HG02610 (cell line): ENCODE results near the gene TPCN1.
"Not testable (repeated sequence)": the region's sequence is repeated elsewhere in the genome, so short reads cannot be mapped to it uniquely, and the experiment has no call there.

Source experiments
- ATAC-seq: cut with Tn5 transposase; IDR thresholded peaks from one replicate; pipeline ENCODE4 v1.9.1; 2021; ENCODE audit warnings: mild to moderate bottlenecking, moderate library complexity; ENCODE audit not compliant: unreplicated experiment

The TPCN1 gene

DNA sequence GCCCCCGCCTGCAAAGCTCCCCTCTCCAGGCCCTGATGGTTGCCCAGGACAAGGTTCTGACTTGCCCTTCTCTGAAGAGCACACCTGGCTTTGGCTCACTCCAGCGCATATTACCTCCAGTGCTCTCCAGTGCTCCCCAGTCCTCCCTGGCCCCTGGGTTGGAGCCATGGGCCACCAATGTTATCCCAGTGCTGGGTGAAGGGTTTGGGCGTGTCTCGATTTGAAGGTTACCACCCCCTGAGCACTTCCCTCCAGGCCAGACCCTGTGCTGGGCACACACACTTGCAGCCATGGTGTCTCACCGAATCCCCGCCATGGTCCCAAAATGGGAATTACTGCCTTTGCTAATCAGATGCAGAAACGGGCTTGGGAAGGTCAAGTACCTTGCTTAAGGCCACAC, 24.7 kb upstream of the TPCN1 start:
- no peak for ATAC-seq

DNA sequence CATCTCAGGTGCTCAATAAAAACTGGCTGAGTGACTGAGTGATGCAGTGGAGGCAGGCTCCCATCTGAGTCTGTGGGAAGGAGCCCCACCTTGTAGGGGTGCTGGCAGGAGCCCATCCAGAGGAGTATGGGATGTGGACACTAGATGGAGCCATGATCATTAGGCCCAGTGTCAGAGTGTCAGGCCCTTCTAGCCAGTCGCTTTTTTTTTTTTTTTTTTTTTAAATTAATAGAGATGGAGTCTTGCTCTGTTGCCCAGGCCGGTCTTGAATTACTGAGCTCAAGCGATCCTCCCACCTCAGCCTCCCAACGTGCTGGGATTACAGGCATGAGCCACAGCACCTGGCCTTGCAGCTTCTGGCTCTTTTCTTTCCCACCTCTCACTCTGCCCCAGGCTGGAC, 24.3 kb upstream of the TPCN1 start:
- peak; percentile 76 for ATAC-seq

DNA sequence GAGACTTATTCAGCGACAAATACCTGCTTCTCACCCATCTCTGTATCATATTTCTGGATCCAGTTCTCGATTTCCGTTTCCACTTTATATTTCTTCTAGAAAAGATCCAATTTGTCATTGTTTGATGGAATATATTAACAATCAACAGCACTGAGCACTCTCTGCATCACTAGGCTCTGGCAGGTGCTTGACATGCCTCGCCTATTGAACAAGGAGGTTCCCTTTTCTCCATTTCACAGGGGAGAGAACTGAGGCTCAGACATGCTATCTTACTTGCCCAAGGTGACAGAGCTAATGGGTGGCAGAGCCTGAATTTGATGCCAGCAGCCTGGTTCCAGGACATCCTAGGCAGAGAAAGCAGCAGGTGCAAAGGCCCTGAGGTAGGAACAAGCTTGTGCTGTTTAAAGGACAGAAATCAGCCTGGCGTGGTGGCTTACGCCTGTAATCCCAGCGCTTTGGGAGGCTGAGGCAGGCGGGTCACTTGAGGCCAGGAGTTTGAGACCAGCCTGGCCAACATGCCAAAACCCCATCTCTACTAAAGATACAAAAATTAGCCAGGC, 23.7 kb upstream of the TPCN1 start:
- ATAC-seq = no peak

DNA sequence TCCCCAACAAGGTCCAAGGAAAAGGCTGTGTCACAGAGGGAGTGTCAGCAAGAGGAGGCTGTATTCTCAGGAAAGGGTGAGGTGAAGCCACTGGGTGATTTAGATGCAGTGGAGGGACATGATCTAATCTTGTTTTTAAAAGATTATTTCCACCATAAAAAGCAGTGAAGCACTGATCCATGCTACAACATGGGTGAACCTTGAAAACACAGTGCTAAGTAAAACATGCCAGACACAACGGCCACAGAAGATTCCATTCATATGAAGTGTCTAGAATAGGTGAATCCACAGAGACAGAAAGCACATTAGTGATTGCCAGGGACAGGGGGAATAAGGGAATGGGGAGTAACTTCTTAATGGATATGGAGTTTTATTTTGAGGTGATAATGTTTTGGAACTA, 23.0 kb upstream of the TPCN1 start:
- ATAC-seq = no peak

DNA sequence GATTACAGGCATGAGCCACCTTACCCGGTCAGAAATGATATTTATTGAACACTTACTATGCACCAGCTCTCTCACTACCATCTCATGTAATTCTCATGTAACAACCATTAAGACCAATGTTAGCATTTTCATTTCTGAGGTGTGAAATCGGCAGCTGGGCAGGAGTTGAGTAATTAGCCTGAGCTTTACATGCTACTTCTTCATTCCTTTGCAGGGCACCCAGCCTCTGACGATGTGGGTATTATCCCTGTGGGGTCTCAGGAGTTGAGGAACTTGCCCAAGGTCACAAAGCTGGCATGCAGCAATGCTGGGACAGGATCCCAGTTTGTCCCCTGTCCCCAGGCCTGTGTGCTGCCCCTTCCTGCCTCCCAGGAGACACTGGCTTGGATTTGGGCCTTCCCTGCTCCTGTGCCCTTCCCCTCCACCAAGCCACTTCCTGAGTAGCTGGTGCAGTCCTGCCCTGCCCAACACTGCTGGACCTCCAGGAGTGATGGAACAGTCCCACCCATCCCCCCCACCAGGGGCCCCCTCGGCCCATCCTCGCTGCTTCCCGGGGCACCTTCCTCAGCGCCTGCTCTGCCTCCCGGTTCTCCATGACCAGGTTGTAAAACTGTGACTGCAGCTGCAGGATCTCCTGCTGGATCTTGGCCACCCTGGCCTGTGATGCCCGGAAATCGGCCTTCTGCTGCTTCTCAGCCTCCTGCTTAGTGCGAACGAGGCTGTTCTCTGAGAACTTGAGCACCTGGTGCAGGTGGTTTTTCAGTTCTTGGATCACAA, 21.1 kb upstream of the TPCN1 start:
- no peak for ATAC-seq

DNA sequence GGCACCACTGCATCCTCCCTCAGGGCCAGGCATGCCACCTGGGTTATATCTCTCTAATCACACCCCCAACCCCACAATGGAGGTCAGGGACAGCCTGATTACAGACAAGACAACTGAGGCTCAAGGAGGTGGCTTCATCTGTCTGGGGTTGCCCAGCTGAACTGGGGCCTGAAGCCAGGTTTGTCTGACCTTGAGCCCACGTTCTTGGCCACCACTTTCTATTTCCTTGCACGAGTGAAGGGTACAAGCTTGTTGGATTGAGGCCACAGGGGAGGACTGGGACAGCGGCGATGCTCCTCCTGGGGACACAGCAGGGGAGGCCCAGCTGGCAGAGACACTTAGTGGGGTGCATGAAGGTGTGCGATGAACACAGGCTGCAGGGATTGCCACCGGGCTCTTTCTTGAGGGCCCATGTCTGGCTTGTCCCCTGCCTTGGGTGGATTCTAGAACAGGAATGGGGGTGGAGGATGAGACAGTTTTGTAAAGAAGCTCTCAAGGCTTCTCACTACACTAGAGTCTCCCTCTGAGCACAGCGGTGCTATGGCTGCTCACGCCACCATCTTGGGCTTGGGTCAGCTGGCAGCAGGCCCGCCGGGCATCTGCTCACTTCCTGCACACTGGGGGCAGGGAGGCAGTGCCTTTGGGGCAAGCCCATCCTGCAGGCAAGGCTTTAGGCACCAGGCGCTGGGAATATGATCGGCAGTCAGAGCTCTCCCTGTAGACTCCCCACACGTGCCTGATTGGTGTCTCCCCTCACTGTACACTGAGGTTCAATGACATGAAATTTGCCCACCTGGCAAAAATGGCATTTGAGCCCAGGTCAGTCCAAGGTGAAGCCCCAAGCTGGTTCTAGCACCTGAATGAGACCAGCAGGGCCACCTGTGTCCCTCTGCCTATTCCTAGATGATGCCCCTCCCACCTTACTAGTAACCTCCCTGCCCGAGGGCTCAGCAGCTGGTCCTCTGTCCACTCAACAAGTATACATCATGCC, 19.8 kb upstream of the TPCN1 start:
- ATAC-seq = no peak

DNA sequence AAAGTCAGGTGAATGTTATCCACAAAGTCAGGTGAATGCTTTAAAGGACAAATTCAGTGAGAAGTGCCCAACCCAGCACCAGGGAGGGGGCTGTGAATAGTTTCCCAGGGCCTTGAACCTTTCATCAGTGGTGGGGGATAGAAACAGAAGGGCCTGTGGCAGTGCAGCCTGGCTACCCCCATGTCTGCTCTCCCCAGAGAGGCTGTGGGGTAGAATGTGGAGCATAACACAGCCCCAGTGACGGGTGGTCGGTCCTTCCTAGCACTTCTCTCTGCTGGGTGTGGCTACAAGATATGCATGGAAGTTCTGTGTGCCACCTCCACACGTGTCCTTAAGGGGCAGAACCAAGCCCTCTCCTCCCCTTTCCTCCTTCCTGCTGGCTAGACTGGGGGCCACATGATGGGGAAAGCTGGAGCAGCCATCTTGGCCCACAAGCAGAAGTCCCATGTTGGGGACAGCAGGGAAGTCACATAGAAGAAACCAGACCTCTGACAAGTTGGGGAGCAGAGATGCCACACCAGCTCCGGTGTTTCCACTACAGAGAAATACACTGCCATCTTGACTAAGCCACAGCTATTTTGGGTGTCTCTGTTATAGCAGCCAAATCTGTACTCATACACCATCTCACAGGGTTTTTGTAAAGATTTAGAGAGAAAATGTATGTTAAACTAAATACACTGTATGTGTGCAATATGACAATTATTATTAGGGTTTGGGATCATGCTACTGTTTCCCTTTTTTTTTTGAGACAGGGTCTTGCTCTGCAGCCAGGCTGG, 18.8 kb upstream of the TPCN1 start:
- ATAC-seq = no peak

DNA sequence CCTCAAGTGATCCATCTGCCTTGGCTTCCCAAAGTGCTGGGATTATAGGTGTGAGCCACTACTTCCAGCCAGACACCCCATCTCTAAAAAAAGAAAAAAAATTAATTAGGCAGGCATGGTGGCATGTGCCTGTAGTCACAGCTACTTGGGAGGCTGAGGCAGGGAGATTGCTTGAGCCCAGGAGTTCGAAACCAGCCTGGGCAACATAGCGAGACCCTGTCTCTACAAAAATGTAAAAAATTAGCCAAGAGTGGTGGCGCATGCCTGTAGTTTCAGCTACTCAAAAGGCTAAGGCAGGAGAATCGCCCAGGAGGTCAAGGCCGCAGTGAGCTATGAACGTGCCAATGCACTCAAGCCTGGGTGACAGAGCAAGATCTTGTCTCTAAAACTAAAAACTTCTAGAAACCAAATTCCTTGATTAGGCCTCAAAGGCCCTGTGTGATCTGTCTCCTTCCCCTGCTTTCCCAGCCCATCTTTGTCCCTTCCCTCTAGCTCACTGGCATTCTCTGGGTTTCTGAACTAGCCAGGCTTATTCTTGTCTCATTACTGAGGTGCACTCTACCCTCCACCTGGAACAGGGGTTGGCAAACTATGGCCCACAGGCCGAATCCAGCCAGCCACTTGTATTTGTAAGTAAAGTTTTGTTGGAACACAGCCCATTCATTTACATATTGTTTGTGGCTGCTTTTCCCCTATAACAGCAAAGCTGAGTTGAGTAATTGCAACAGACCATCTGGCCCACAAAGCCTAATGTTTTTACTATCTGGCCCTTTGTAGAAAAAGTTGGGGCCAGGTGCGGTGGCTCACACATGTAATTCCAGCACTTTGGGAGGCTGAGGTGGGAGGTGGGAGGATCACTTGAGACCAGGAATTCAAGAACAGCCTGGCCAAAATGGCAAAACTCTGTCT, 17.2 kb upstream of the TPCN1 start:
- no peak for ATAC-seq

DNA sequence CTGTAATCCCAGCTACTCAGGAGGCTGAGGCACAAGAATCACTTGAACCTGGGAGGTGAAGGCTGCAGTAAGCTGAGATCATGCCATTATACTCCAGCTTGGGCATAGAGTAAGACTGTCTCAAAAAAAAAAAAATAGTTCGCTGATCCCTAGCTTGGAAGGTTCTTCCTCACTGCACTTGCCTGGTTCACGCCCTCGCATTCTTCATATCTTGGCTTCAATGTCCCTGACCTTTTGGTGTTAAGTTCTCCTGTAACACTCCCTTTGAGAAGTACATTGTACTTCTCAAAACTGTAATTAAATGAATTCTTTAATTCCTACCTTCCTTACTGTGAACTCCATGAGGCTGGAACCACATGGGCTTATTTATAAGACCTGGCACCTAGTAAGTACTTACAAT, 16.5 kb upstream of the TPCN1 start:
- no peak for ATAC-seq

DNA sequence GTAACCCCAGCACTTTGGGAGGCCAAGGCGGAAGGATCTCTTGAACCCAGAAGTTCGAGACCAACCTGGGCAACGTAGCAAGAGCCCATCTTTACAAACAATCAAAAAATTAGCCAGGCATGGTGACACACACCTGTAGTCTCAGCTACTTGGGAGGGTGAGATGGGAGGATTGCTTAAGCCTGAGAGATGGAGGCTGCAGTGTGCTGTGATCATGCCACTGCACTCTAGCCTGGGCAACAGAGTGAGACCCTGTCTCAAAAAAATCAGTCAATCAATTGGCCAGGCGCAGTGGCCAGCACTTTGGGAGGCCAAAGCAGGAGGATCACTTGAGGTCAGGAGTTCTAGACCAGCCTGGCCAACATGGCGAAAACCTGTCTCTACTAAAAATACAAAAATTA, 14.5 kb upstream of the TPCN1 start:
- not testable (repeated sequence) for ATAC-seq

DNA sequence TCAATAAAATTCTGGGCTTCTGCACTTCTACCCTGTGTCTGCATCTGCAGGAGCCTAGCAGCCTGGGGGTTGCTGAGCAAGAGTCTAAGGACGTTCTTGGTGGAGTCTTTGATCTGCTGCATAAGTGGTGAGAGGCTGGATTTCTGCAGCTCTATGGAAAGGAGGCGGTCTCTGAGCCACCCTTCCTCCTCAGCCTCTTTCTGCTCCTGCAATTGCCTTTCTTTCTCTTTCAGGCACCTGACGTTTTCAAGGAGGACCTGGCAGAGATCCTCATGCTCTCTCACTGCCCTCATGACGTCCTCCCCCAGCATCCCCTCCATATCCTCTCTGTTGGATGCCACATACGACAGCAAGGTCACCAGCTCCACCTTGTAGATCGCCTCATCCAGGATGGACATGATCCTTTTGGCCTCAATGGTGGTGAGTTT, 13.6 kb upstream of the TPCN1 start:
- no peak for ATAC-seq

DNA sequence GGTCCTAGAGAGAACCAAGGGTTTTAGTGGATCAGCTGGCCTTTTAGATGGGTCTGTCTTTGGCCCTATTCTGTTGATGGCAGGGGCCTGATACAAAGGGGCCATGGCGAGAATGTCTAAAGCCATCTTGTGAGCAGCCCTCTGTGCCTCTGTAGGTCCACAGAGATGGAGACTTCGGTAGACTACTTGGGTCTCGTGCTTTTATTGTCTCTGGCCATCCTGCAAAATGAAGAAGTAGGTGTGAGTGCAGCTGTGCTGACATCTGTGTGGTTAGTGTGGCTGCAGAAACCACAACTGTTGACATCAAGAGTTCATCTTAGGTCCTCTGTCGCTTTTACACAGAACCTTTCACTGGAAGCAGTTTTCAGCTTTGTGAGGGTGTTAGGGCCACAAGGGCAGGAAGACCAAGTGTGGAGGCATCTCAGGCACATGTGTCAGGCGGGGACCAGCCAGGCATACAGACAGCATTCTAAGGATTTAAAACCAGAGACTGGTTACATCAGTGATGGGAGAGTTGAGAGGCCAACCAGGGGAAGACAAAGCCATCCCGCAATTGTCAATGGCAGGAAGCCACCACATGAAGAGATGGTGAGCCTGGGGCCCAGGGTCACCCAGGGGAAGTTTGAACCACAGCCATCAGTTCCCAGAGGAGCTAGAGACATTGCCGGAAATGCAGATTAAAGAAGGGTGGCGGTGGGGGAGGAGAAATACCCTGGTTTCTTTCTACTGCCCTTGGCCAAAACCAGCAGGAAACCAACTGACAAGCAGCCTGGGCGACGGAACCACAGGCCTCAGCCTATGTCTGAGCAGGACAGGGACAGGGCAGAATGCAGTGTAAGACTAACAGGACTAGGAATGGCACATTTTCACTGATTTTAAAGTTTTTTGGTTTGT, 13.0 kb upstream of the TPCN1 start:
- peak; percentile 77 for ATAC-seq

DNA sequence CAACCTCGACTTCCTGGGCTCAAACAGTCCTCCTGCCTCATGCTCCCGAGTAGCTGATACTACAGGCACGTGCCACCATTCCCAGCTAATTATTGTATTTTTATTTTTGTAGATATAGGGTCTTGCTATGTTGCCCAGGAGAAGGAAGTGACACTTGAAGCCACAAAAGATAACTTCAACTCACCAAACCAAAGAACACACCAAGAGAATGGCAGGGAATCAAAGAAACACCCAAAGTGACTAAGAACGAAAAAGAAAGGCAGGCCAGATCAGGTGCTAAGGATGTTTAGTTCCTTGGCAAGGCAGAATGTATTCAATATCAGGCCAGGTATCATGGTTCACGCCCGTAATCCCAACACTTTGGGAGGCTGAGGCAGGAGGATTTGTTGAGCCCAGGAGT, 10.1 kb upstream of the TPCN1 start:
- ATAC-seq = no peak

DNA sequence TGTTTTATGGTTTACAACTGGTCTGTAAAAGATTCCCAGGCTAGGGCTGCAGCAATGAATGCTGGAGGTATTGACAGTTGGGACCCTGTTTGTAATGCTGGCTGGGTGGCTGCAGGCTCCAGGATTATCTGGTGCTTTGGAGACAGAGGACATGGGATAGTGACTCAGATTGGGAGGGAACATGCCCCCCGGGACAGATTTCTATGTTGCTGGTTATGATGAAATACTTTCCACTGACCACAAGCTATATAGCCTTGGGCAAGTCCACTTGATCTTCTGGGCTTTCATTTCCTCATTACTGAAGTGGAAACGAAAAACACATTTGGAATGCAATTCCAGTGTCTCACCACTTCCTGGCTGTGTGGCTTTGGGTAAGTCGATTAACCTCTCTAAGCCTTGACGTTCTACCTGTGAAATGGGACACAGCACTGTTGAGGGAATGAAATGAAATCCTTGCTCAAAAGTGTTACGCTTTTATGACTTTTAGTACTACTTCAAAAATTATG, 6.3 kb upstream of the TPCN1 start:
- ATAC-seq = peak; percentile 55

DNA sequence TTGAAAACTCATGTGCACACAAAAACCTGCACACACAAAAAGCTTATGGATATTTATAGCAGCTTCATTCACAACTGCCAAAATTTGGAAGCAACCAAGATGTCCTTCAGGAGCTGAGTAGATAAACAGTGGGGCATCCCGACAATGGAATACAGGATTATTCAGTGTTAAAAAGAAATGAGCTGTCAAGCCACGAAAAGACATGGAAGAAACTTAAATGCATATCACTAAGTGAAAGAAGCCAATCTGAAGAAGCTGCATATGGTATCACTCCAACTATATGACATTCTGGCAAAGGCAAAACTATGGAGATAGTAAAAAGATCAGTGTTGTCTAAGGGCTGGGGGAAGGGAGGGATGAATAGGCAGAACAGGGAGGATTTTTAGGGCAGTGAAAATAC, 5.2 kb upstream of the TPCN1 start:
- no peak for ATAC-seq

DNA sequence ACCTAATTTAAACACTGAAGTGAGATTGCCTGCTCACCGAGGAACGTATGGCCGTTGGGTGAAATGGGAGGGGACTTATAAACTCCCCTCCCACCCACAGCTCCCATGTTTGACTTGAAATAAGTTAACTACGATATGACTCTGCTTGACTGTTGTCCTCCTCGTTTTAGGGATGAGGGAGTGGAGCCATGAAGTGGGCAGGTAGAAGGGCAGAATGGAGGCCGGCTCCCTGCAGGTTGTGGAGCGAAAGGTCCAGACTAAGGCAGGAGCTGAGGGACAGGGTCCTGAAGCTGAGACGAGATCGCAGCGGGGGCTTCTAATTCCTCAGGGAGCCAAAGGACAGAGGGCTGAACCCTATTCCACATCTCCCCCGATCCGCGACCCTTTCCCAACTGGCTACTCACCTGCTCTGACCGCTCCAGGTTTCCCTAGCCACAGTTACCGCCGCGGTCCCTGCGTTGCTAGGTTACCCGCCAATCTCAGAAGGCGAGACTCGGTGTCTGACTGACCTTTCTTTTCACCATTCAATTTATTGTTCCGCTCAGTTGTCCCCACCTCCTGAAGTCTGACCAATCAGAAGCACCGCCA, 577 bp upstream of the TPCN1 start:
- ATAC-seq = no peak

DNA sequence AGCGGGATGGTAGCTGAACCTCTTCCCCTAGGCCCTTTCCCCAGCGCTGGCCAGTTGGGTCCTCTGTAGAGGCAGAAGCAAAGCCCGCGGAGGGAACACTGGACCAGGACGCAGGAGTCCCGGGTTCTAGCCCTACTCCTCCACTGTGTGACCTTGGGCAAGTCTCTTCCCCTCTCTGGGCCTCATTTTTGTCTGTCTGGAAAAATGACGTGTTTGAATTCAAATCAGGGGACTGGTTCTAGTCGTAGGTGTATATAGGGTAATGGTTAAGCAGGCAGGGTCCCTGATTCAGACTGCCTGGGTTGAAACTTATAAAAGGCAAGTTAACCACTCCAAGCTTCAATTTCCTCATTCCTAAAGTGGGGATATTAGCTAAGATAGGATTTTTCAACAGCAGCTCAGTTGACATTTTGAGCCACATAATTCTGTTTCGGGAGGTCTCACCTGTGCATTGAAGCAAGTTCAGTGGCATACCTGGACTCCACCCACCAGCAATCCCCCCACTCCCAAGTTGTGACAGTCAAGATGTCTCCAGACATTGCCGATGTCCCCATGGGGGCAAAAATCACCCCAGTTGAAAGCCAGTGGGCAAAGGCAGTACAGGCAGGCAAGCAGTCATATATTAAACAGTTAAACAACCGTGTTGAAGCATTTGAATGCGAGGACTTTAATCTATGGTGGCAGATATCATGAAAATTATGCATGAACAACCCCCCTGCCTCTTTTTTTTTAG, 899 bp downstream of the TPCN1 start:
- no peak for ATAC-seq
